ENCODE measurements around the gene DMRTC2.
A peak's percentile ranks its signal among the peaks of the same experiment; 100 is the strongest.

- TF ChIP-seq CTCF (IDR thresholded peaks at IDR 0.05; ENCODE audit: control extremely low read depth in 1 of 3, insufficient read depth in 1 of 3, low read depth in 1 of 3, low read length in 3 of 3) (peak; percentile 10 to 53 (median 45); a peak in 3 of 4 replicates), RAD21 (IDR thresholded peaks at IDR 0.05 in 1 of 2, conservative IDR thresholded peaks at IDR 0.05 in 1 of 2; ENCODE audit: low read depth in 2 of 2, low read length in 2 of 2) (no peak; a peak in 1 of 4 replicates), POLR2A (IDR thresholded peaks at IDR 0.05; ENCODE audit: control extremely low read depth in 1 of 2, low read depth in 2 of 2, low read length in 2 of 2) (no peak), CHD2 (IDR thresholded peaks at IDR 0.05; ENCODE audit: low read length) (no peak), EZH2 (IDR thresholded peaks at IDR 0.05; ENCODE audit: low read depth, low read length, severe bottlenecking) (no peak), BCL11A (IDR thresholded peaks at IDR 0.05; ENCODE audit: low read depth in 2 of 2, low read length in 2 of 2) (no peak), RFX5 (IDR thresholded peaks at IDR 0.05; ENCODE audit: borderline replicate concordance, low read depth, low read length) (no peak), BRCA1 (IDR thresholded peaks at IDR 0.05; ENCODE audit: low read depth, low read length) (no peak), KDM1A (IDR thresholded peaks at IDR 0.05; ENCODE audit: borderline replicate concordance, low read length) (no peak), TAF7 (optimal IDR thresholded peaks at IDR 0.05; ENCODE audit: borderline replicate concordance, low read depth, low read length) (no peak), EGR1 (IDR thresholded peaks at IDR 0.05; ENCODE audit: borderline replicate concordance, low read depth, low read length) (no peak), YY1 (IDR thresholded peaks at IDR 0.05; ENCODE audit: low read depth, low read length) (no peak)
These were observed 49.1 kb downstream of the DMRTC2 start for GRCh38 chr19:41893899-41894298.
